ENCODE results near the gene HLA-DOB.
A peak's percentile ranks its signal among the peaks of the same experiment; 100 is the strongest.

Gene HLA-DOB

GRCh38 chr6:32816746-32817204 lies at the start of gene HLA-DOB:
HLA-DOB (minus strand) TSS chr6:32817002; CDS start chr6:32816951, 51 bp downstream.
- DNase-seq (ENCODE audit: extremely low read depth in 1 of 2, low read depth in 1 of 2) = no peak

- no peak for DNase-seq (ENCODE audit: extremely low read depth in 1 of 2, low read depth in 1 of 2)
Observed at GRCh38 chr6:32865724-32866443, 49.1 kb upstream of the HLA-DOB start.

GRCh38 chr6:32862725-32863124 lies 45.9 kb upstream of the HLA-DOB start:
- no peak for DNase-seq (ENCODE audit: extremely low read depth in 1 of 2, low read depth in 1 of 2)

- no peak for DNase-seq (ENCODE audit: extremely low read depth in 1 of 2, low read depth in 1 of 2)
Observed at GRCh38 chr6:32860674-32861073, 43.9 kb upstream of the HLA-DOB start.

GRCh38 chr6:32858194-32858593 lies 41.4 kb upstream of the HLA-DOB start:
- DNase-seq (ENCODE audit: extremely low read depth in 1 of 2, low read depth in 1 of 2) = no peak

GRCh38 chr6:32857156-32857891 lies 40.5 kb upstream of the HLA-DOB start:
- no peak for DNase-seq (ENCODE audit: extremely low read depth in 1 of 2, low read depth in 1 of 2)

GRCh38 chr6:32855467-32856174 lies 38.8 kb upstream of the HLA-DOB start:
- no peak for DNase-seq (ENCODE audit: extremely low read depth in 1 of 2, low read depth in 1 of 2)

GRCh38 chr6:32854376-32855178 lies 37.8 kb upstream of the HLA-DOB start:
- peak in 1 of 2 donors; percentile 34 for DNase-seq (ENCODE audit: extremely low read depth in 1 of 2, low read depth in 1 of 2)

GRCh38 chr6:32853541-32854375 lies 37.0 kb upstream of the HLA-DOB start, which contains the start of the genes PSMB9 and TAP1:
PSMB9 (plus strand) TSS chr6:32854192; CDS start chr6:32854230, 38 bp downstream.
TAP1 (minus strand) TSS chr6:32853704; CDS start chr6:32853636, 68 bp downstream.
- peak; percentile 87 to 90 for DNase-seq (ENCODE audit: extremely low read depth in 1 of 2, low read depth in 1 of 2)

GRCh38 chr6:32852844-32853540 lies 36.2 kb upstream of the HLA-DOB start:
- DNase-seq (ENCODE audit: extremely low read depth in 1 of 2, low read depth in 1 of 2) = no peak

- no peak for DNase-seq (ENCODE audit: extremely low read depth in 1 of 2, low read depth in 1 of 2)
Observed at GRCh38 chr6:32852018-32852843, 35.4 kb upstream of the HLA-DOB start.

- no peak for DNase-seq (ENCODE audit: extremely low read depth in 1 of 2, low read depth in 1 of 2)
Observed at GRCh38 chr6:32851025-32851424, 34.2 kb upstream of the HLA-DOB start.

- no peak for DNase-seq (ENCODE audit: extremely low read depth in 1 of 2, low read depth in 1 of 2)
Observed at GRCh38 chr6:32849126-32849525, 32.3 kb upstream of the HLA-DOB start.

GRCh38 chr6:32847795-32848194 lies 31.0 kb upstream of the HLA-DOB start:
- DNase-seq (ENCODE audit: extremely low read depth in 1 of 2, low read depth in 1 of 2) = no peak

GRCh38 chr6:32847004-32847403 lies 30.2 kb upstream of the HLA-DOB start:
- no peak for DNase-seq (ENCODE audit: extremely low read depth in 1 of 2, low read depth in 1 of 2)

GRCh38 chr6:32845384-32845884 lies 28.6 kb upstream of the HLA-DOB start:
- no peak for DNase-seq (ENCODE audit: extremely low read depth in 1 of 2, low read depth in 1 of 2)

GRCh38 chr6:32844839-32845383 lies 28.1 kb upstream of the HLA-DOB start:
- no peak for DNase-seq (ENCODE audit: extremely low read depth in 1 of 2, low read depth in 1 of 2)
